K562 (cell line): ENCODE results near the gene AGA. TPM values are rescaled to one million over a fixed set of nuclear protein-coding genes. Genes with fewer than 3 reads are reported as not detected.

Source experiments
- CEBPB ChIP-seq: fragments of 450-650 bp; IDR thresholded peaks from 2 replicates; pipeline ENCODE4 v1.6.1; 2016; ENCODE audit warnings: missing genetic modification characterization, missing compliant biosample characterization
- CXXC5 ChIP-seq: fragments of 250-450 bp; sonication (Bioruptor Pico); IDR thresholded peaks from 2 replicates; pipeline ENCODE4 v1.8.0; 2022; ENCODE audit warnings: inconsistent platforms, mild to moderate bottlenecking, moderate library complexity
- ERF ChIP-seq: fragments of 450-650 bp; formaldehyde crosslinking; IDR thresholded peaks from 2 replicates; pipeline ENCODE4 v1.4.0; 2020; ENCODE audit warnings: mild to moderate bottlenecking, mixed read lengths
- NEUROD1 ChIP-seq: fragments of 150-350 bp; IDR thresholded peaks from 2 replicates; pipeline ENCODE4 v1.6.1; 2014; ENCODE audit warnings: borderline replicate concordance, low read length, low read depth; ENCODE audit not compliant: partially characterized antibody
- ZNF324 ChIP-seq: fragments of 250-450 bp; sonication (Bioruptor Pico); IDR thresholded peaks from 2 replicates; pipeline ENCODE4 v1.4.0; 2020; ENCODE audit warnings: mild to moderate bottlenecking
- polyA plus RNA-seq, 8 experiments: library from polyadenylated mRNA; depleted of rRNA in 4 of 8; stranded (reverse) in 5 of 8; unstranded in 3 of 8; fragments of >200 nt; fragmentation: Nextera tagmentation in 2 of 8; fragmentation: Illumina TruSeq in 1 of 8; extraction: Ambion mirVana in 2 of 8; extraction: Trizol in 1 of 8; gene quantifications; 2 replicates each; pipeline versions ENCODE4 v1.2.1 to v1.2.3, GENCODE V29; 2011 to 2014; ENCODE audit warnings: inconsistent platforms in 1 of 8, missing spikeins in 1 of 8
- total RNA-seq, 7 experiments: library from RNA; depleted of rRNA in 6 of 7; stranded (reverse); fragments of >200 nt in 6 of 7; fragmentation: Illumina TruSeq in 2 of 7; extraction: Trizol in 2 of 7; gene quantifications; 2 replicates each; pipeline versions ENCODE4 v1.2.1 to v1.2.3, GENCODE V29; 2011 to 2021; ENCODE audit warnings: low replicate concordance in 1 of 7
- TF ChIP-seq, protein P1 (sequence below): IDR thresholded peaks from 2 replicates; pipeline ENCODE4 v1.6.1; 2012; ENCODE audit warnings: low read depth, low read length, improper control_type of control experiment, borderline replicate concordance
- TF ChIP-seq, protein P2 (sequence below), 2 experiments: fragments of 450-650 bp in 1 of 2; sonication (generic) in 1 of 2; formaldehyde crosslinking in 1 of 2; IDR thresholded peaks; 2 replicates each; pipeline versions ENCODE4 v1.7.1 to v1.9.0; 2016 to 2022; ENCODE audit warnings: inconsistent platforms in 1 of 2, mild to moderate bottlenecking in 1 of 2, missing genetic modification reagents in 1 of 2

The AGA gene
- total and polyA plus RNA-seq, 9 of the 15 experiments (the other 6 are each of a cell fraction or from before 2014, with no cell fraction given) = 8.5 to 25.0 (median 12.6) TPM

GRCh38 chr4:177441061-177441802 is 1.0 kb downstream of the AGA start (continued):
- TF ChIP-seq, protein P1, sequence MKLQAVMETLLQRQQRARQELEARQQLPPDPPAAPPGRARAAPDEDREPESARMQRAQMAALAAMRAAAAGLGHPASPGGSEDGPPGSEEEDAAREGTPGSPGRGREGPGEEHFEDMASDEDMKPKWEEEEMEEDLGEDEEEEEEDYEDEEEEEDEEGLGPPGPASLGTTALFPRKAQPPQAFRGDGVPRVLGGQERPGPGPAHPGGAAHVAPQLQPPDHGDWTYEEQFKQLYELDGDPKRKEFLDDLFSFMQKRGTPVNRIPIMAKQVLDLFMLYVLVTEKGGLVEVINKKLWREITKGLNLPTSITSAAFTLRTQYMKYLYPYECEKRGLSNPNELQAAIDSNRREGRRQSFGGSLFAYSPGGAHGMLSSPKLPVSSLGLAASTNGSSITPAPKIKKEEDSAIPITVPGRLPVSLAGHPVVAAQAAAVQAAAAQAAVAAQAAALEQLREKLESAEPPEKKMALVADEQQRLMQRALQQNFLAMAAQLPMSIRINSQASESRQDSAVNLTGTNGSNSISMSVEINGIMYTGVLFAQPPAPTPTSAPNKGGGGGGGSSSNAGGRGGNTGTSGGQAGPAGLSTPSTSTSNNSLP = no peak
- TF ChIP-seq NEUROD1 (no peak), CXXC5 (CRISPR knock-in tag) (no peak), ZNF324 (CRISPR knock-in tag) (no peak), CEBPB (tag) (peak; percentile 82), ERF (CRISPR knock-in tag) (no peak)
- TF ChIP-seq, protein P2, sequence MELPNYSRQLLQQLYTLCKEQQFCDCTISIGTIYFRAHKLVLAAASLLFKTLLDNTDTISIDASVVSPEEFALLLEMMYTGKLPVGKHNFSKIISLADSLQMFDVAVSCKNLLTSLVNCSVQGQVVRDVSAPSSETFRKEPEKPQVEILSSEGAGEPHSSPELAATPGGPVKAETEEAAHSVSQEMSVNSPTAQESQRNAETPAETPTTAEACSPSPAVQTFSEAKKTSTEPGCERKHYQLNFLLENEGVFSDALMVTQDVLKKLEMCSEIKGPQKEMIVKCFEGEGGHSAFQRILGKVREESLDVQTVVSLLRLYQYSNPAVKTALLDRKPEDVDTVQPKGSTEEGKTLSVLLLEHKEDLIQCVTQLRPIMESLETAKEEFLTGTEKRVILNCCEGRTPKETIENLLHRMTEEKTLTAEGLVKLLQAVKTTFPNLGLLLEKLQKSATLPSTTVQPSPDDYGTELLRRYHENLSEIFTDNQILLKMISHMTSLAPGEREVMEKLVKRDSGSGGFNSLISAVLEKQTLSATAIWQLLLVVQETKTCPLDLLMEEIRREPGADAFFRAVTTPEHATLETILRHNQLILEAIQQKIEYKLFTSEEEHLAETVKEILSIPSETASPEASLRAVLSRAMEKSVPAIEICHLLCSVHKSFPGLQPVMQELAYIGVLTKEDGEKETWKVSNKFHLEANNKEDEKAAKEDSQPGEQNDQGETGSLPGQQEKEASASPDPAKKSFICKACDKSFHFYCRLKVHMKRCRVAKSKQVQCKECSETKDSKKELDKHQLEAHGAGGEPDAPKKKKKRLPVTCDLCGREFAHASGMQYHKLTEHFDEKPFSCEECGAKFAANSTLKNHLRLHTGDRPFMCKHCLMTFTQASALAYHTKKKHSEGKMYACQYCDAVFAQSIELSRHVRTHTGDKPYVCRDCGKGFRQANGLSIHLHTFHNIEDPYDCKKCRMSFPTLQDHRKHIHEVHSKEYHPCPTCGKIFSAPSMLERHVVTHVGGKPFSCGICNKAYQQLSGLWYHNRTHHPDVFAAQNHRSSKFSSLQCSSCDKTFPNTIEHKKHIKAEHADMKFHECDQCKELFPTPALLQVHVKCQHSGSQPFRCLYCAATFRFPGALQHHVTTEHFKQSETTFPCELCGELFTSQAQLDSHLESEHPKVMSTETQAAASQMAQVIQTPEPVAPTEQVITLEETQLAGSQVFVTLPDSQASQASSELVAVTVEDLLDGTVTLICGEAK (IDR thresholded peaks at IDR 0.05) = no peak
- TF ChIP-seq, protein P2 (CRISPR knock-in tag; IDR thresholded peaks at IDR 0.05) = no peak
